HG02678 (cell line): Measurements from ENCODE around the gene ANKRD18A.
A peak's percentile ranks its signal among the peaks of the same experiment; 100 is the strongest.

ENCODE experiments used
- ATAC-seq: cut with Tn5 transposase; IDR thresholded peaks from one replicate; pipeline ENCODE4 v1.9.1; 2021; ENCODE audit warnings: mild to moderate bottlenecking, moderate library complexity; ENCODE audit not compliant: unreplicated experiment

The ANKRD18A gene

GRCh38 chr9:38620483-38621433 lies at the start of gene ANKRD18A:
Gene ANKRD18A (minus strand): TSS chr9:38620596. CDS start chr9:38620285, 311 bp downstream.
- peak; percentile 79 for ATAC-seq

GRCh38 chr9:38668791-38669466 lies 48.5 kb upstream of the ANKRD18A start:
- ATAC-seq = no peak

GRCh38 chr9:38662763-38663593 lies 42.6 kb upstream of the ANKRD18A start:
- ATAC-seq = no peak

GRCh38 chr9:38659538-38659937 lies 39.1 kb upstream of the ANKRD18A start:
- no peak for ATAC-seq

GRCh38 chr9:38656896-38657295 lies 36.5 kb upstream of the ANKRD18A start:
- ATAC-seq = no peak

GRCh38 chr9:38652486-38652885 lies 32.1 kb upstream of the ANKRD18A start:
- ATAC-seq = no peak

- no peak for ATAC-seq
Observed at GRCh38 chr9:38652044-38652443, 31.6 kb upstream of the ANKRD18A start.

GRCh38 chr9:38651400-38652042 lies 31.1 kb upstream of the ANKRD18A start:
- no peak for ATAC-seq

GRCh38 chr9:38650564-38650963 lies 30.2 kb upstream of the ANKRD18A start:
- ATAC-seq = no peak

- no peak for ATAC-seq
Observed at GRCh38 chr9:38649731-38650363, 29.5 kb upstream of the ANKRD18A start.

GRCh38 chr9:38644601-38645000 lies 24.2 kb upstream of the ANKRD18A start:
- no peak for ATAC-seq

GRCh38 chr9:38643815-38644173 lies 23.4 kb upstream of the ANKRD18A start:
- ATAC-seq = no peak

GRCh38 chr9:38642951-38643814 lies 22.8 kb upstream of the ANKRD18A start:
- no peak for ATAC-seq

GRCh38 chr9:38641985-38642864 lies 21.8 kb upstream of the ANKRD18A start:
- ATAC-seq = no peak

GRCh38 chr9:38641142-38641541 lies 20.7 kb upstream of the ANKRD18A start:
- no peak for ATAC-seq

GRCh38 chr9:38639577-38639940 lies 19.2 kb upstream of the ANKRD18A start:
- no peak for ATAC-seq

- no peak for ATAC-seq
Observed at GRCh38 chr9:38638881-38639576, 18.6 kb upstream of the ANKRD18A start.

- no peak for ATAC-seq
Observed at GRCh38 chr9:38634315-38634714, 13.9 kb upstream of the ANKRD18A start.
